ENCODE measurements around the gene MAPK8IP2.
A peak's percentile ranks its signal among the peaks of the same experiment; 100 is the strongest.
"Not testable (repeated sequence)": the region's sequence is repeated elsewhere in the genome, so short reads cannot be mapped to it uniquely, and the experiment has no call there.

Gene MAPK8IP2

DNA sequence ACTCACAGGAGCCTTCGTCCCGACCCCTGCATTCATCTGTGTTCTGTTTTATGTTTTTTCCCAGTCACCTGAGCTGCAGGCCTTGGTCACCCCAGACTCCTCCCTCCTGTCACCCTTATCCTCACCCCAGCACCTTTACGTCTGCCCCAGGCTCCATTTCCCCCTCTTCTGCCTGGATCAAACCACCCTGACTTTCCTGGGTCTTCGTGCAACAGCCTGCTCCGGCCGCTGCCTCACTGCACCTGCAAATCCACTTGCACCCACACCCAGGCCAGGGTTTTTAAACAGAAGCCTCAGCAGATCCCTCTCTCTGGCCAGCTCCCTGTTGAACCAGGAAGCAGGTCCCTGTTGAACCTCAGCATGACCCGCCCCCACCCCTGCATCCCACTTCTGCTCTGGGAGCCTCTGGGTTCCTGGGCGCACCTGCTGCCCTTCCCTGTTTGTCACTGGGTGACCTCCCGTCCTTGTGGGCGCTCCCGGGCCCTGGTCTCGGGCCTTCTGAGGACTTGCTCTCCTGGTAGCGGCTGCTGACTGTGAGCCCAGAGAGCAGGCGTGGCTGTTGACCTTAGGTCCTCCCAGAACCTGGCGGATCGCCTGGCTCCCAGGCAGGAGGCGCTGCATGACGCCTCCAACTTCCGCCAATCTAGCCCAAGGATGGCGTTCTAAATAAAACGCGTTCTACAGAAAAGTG, 12.8 kb downstream of the MAPK8IP2 start:
- no peak for DNase-seq

DNA sequence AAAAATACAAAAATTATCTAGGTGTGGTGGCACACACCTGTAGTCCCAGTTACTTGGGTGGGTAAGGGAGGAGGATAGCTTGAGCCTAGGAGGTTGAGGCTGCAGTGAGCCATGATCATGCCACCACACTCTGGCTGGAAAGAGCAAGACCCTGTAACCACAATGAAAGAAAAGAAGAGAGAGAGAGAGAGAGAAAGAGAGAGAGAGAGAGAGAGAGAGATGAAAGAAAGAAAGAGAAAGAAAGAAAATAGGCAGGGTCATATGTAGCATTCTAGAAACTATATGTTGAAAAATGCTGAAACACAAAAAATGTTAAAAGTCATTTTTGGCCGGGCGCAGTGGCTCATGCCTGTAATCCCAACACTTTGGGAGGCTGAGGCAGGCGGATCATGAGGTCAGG, 13.7 kb downstream of the MAPK8IP2 start:
- DNase-seq, result not testable (repeated sequence)

DNA sequence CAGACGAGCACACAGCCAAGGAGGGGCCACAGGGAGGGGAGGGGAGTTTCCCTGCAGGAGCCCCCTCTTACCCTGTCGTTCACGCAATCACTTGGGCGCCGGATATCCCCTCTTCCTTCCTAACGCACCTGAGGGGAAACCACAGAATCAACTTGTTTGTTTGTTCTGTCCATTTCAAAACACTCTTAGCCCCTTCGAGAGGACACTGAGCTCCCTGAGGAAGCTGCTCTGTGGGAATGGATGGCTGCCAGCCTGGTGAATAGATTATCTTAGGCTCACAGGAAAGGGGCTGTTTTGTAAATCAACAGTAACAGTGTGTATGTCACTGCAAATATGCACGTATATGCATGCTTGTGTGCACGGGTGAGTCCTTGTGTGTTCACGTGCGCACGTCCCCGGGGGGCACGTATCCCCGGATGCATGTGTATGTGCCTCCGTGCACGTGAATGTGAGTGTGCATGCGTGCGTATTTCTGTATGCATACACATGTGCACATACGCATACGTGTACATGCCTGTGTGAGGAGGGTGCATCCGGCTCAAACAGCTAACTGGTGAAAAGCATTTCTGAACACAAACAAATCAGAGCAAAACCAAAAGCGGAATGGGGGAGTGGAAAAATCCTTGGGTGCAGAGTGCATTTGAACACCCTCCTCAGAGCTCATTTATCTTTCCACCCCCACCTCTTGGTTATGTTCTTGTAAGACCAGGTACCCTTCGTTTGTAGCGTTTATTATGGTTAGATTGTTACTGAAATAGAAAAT, 20.2 kb downstream of the MAPK8IP2 start:
- DNase-seq, result peak; percentile 11

DNA sequence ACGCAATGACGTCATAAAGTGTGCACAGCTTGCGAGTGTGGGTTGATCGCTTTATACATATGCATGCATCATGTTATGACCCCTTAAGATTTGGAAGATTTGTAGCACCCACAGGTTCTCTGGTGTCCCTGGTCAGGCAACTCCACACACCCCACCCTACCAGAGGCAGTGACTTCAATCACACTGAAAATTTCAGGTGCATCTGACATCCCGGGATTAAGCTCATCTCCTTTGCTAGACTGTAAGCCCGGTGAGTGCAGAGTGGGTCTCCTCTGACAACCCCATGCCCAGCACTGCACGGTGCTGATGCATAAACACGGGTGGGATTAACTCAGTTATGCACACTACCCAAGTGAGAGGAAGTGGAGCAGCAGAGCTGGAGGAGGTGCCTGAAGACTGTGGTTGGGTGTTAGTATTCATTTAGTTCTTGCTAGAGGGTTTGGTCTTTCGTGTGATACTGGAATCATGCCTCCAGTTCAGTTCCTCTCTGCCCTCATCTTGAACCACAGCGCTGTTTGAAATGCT, 20.8 kb downstream of the MAPK8IP2 start:
- no peak for DNase-seq

DNA sequence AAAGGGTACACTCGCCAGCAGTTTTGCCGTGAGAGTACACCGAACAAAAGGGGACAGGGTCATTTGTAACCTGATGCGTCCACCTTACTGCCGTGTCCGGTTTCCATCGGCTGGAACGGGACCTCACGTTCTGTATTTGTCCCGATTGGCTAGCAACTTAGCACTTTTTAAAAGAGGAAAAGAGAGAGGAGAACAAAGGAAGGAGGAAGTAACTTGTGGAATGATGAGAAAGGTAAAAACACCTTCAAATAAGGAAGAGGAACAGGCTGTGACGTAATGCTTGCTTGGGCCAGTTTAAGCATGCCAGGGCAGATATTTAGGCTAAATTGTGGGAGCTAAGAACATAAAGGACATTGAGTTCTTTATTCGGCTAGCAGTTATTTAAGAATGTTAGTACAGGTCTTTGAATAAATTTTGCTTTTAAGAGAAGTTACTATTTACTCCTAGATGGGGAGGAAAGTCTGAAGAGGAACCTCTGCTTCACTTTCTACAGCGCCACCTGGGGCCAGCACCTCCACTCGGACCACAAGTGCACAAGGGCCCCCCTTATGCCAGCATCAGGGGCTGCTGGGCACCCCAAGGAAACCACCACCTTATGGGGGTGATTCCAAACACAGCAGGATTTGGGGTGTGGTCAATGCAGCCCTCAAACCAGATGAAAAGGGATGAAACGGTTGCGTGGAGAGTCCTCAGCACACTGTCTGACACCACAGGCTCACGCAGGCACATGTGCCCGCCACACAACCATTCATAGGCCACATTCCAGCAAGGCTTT, 21.5 kb downstream of the MAPK8IP2 start:
- no peak for DNase-seq

DNA sequence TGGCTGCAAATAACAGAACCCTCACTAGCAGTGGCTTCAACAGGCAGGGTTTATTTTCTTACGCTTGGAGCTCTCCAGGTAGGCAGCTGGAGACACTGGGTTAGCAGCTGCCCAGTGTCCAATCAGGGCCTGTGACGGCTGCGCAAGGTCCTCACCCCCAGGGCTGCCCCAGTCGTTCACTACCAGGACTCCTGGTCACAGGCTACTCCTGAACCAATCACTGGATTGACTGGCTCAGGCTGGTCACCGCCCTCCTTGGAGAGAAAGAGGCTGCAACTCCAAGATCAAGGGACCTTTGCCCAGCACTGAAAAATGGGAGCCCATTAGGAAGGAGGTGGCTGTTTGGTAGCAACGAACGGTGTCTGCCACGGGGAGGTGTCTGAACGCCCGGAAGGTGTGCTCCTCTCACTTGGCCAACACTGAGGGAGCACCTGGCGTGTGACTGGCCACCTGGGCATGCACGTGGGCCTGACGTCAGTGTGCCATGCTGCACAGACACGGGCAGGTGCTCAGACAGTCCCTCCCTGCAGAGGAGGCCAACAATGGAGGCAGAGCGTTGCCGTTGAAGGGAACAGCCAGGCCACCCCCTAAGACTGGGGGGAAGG, 22.2 kb downstream of the MAPK8IP2 start:
- no peak for DNase-seq

DNA sequence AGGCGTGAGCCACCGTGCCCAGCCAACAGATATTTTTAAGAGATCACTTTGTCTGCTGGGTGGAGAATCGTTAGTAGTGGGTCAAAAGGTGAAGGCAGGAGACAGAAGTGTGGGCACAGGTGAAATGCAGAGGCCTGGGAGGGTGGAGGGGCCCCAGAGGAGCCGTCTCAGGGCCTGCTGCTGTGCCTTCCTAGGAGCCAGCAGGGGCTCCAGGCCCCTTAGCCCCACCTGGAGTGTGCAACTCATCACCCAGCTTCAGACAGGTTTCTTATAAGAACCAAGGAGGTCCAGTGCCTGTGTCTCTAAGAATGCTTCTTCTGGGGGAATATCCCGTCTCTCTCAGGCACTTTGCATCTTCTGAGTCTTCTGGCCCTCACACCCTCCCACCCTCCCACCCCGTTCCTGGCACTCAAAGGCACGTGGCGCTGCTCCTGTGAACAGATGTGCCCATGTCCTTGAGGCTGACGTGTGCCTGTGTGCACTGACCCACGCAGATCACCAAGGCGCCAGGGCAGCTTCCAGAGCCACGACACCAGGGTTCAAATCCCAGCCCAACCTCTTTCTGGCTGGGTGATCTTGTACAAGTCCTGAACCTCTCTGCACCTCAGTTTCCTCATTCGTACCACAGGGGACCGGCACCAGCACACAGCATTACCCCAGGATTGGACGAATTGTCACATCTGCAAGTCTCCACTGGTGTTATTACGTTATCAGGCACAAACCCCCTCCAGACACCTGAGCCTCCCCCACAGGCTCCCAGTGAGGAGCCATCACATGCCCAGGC, 23.9 kb downstream of the MAPK8IP2 start:
- DNase-seq, result no peak

DNA sequence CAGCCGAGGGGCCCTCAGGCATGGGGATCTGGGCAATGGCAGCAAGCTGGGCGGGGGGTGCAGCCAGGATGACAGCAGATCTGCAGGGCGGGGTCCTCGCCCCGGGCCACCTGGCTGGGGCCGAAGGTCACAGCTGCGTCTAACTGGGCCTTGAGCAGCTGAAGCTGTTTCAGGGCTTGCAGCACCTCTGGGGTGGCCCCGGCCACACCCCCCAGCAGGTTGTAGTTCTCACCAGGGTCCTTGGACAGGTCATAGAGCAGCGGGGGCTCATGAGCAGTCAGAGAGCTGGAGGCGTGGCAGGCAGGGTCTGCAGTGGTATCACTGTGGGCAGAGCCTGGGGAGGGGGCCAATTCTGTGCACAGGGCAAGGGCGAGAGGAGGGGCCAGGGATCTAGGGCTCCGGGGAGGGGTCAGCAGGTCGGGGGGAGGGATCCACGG, 24.6 kb downstream of the MAPK8IP2 start:
- no peak for DNase-seq

DNA sequence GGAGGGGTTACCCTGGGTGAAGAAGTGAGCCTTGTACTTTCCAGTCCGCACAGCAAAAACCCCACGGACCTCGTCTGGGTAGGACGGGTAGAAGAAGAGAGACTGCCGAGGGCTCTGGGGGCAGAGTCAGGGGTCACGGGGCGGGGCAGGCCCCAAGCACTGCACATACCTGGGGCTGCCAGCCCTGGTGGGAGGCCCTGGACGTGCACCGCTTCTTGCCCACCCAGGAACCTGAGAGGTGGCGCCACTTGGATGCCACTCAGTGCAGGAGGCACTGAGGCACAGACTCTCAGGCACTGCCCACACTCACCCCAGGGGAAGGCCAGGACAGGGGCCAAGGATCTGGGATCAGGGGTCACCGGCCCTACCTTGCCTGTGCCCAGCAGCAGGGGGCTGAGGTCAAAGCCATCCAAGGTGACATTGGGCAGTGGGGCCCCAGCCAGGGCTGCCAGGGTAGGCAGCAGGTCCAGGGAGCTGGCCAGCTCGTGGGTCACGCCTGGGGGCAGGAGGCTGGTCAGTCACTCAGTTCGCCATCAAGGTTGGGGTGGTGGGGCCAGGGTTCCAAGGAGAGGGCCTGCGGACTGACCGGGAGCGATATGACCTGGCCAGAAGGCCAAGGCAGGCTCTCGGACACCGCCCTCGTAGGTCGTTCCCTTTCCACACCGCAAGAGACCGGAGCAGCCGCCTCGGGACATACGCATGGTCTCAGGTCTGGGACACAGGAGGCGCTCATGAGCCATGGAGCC, 25.1 kb downstream of the MAPK8IP2 start:
- no peak for DNase-seq

DNA sequence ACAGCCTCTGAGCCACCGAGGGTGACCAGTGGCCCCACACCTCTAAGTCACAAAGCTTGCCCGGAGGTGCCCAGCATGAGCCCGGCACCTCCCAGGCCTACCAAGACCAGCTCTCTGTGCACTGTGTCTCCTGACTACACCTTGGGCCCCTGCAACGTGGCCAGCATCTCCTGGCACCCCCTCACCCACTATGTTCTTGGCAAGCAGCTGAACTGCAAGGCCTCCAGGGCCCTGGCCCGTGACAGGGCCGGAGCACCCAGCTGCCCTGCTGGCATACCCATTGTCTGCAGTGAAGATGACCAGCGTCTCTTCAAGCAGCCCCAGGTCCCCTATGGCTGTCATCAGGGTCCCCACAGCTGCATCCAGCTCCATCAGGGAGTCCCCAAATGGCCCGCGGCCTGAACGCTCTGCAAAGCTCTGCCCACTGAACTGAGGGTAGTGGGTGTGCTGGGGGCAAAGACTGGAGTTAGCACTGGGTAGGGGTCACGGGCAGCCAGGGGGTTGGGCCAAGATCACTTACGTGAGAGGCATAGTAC, 25.8 kb downstream of the MAPK8IP2 start:
- no peak for DNase-seq

DNA sequence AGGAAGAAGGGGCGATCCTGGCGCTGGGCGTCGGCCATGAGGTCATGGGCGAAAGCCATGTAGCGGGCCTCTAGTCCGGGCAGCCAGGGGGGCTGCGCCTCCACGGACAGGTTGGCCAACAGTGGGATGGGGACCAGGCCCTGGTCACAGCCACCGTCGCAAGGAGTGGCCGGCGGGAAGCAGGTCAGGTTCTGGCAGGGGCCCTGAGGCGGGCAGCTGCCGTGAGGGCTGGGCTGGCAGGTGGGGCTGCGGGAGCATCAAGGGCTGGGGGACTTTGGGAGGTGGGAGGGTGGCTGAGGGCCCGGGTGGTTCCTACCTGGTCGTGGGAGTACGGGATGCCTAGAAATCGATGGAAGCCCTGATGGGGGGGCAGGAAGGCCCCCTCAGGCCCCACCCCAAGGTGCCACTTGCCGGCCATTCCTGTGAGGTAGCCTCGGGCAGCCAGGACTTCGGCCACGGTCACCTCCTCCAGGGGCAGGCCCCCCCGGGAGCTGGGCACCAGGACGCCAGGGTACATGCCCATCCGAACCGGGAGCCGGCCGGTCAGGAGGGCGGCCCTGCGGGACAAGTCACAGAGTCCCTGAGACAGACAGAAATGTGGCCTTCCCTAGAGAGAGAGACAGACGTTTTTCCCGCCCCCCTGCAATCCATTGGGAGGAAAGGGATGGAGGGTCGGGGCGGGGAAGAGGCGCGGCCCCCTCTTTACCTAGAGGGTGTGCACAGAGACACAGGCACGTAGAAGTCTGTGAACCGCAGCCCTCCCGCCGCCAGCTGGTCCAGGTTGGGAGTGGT, 26.5 kb downstream of the MAPK8IP2 start:
- DNase-seq, result no peak

DNA sequence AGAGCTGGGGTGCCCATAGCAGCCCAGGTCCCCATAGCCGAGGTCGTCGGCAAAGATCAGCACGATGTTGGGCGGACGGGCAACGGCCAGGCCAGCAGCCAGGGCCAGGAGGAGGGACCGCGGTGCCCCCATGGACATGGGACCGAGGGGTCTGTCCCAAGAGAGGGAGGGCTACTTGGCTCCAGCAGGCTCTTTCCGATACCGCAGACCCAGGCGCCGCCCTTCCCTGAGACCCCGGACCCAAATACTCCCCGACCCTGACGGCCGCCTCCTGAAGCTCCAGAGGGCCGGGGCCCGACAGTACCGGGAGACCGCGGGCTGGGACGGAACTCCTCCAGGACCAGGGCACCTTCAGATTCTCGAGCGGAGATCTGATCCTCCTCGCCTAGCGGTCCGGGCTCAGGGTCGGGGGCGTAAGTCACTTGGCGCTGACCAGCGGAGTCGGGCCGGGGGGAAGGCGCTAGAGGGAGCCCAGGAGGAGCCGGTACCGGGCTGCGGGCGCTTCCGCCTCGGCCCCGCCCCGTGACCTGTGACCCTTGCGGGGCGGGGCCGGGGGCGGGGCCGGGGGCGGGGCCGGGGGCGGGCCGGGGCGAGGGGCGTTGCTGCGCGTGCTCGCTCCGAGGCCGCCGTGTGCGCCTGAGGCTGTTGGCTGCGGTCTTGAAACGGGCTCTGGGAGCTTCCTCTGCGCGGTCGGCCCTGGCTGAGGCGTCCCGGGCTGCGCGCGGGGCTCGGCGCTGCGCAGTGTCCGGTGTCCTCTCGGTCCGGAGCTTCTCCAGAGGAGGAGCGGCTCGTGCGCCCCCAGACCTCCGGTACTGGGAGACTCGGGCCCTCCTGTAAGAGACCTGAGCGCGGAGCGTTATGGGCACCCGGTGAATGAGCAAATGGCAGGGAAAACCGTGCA, 27.3 kb downstream of the MAPK8IP2 start, which contains the start of gene ARSA:
TSS of gene ARSA (minus strand) at position 511 of the 901 bp plus-strand sequence. CDS start at position 138, 373 bp downstream.
- peak; percentile 85 for DNase-seq

DNA sequence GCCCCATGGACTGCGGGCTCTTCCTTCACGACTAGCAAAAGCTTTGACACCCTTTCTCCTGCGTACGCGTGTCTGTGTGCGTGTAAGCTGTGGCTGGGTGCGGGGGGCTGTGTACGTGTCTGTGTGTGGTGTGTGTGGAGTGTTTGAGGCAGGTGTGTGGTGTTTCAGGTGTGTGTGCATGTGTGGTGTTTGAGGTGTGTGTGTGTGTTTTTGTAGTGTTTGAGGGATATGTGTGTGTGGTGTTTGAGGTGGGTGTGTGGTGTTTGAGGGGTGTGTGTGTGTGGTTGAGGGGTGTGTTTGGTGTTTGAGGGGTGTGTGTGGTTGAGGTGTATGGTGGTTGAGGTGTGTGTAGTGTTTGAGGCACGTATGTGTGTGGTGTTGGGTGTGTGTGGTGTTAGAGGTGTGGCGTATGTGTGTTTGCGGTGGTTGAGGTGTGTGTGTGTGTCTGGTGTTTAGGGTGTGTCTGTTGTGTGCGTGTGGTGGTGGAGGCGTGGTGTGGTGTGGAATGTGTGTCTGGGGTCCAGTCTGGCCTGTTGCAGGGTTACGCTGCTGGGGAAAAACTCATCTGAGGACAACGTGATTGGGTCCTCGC, 28.0 kb downstream of the MAPK8IP2 start:
- DNase-seq, result no peak

DNA sequence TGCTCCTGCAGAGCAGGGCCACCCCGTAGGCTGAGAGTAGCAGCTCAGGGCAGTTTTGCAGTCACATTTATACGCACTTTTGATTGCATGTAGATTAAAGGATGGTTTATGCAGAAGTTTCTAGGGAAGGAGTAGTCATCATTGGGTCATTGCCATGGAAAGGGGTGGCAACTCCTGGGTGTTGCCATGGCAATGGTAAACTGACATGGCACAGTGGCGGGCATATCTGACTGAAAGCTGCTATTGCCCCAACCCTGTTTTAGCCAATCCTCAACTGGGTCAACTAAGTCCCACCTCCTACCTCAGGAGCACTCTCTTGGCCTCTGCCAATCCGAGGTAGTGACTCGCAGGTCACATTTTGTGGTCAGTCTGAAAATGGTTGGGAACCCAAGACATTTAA, 29.8 kb downstream of the MAPK8IP2 start:
- DNase-seq, result no peak

DNA sequence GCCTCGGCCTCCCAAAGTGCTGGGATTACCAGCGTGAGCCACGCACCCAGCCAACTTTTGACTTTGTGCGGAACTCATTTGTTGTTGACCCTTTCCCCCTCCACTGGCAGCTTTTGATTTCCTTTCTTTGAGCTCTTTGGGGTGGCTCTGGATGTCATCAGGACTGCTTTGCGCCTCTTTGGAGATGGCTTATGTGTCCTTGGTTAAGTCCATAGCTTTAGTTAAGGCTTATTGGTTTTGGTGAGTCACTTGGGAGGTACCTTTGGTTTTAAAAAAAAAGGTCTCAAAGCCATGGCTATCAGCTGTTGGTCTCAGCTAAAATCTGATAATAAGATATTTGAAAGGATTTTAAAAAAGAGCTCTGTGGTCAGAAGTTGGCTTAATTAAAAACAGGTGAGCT, 32.5 kb downstream of the MAPK8IP2 start:
- no peak for DNase-seq

DNA sequence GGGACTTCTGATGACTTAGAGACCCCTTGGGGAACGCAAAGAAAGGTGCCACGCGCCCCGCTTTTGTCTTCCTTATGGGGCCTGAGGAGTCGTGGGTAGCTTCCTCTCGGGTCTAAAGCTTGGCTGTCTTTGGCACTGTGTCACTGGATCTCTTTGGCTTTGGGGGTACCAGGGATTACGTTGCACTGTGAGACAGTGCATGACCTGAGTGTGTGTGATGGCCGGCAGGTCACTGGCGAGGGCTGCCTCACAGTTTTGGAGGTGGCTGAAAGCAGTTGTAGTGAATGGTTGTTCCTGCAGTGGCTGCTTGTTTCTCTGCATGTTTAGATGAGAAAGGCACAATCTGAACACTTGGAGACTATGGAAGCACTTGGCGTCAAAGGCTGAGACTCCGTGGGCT, 33.2 kb downstream of the MAPK8IP2 start:
- DNase-seq, result no peak

DNA sequence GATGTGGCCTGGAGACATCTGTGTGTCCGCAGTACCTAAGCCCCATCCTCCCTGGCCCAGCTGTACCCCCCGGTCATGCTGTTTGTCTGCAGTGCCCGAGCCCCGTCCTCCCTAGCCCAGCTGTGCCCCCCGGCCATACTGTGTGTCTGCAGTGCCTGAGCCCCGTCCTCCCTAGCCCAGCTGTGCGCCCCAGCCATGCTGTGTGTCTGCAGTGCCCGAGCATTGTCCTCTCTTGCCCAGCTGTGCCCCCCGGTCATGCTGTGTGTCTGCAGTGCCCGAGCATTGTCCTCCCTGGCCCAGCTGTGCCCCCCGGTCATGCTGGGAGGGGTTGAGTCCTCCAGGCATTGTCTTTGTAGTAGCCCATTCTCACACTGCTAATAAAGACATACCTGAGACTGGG, 35.0 kb downstream of the MAPK8IP2 start:
- DNase-seq, result no peak

DNA sequence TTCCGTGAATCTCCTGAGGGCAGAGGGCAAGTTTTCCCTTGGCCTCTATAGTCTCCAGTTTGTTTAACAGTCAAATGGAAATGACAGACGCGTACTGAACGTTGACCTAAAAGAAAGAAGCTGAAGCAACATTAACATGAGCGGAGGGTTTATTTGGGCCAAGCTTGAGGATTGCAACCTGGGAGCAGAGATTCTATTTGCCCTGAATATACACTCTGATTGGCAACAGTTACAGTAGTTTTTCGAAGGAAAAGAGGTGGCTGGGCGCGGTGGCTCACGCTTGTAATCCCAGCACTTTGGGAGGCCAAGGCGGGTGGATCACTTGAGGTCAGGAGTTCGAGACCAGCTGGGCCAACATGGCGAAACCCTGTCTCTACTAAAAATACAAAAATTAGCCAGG, 39.7 kb downstream of the MAPK8IP2 start:
- DNase-seq, result not testable (repeated sequence)
